Measurements from ENCODE around the gene RNF34.

- TF ChIP-seq EZH2phosphoT487 (conservative IDR thresholded peaks at IDR 0.05; ENCODE audit: low read length) (no peak), CTCF (IDR thresholded peaks at IDR 0.05; ENCODE audit: insufficient read depth, low read length, poor library complexity, severe bottlenecking) (no peak)
These were observed 64.4 kb downstream of the RNF34 start for GRCh38 chr12:121464331-121464730.

All from SU-DHL-6 (cell line).